GM20000 (cell line): ENCODE data around the gene MRPS31.

Source experiments
- DNase-seq: peaks from one replicate; pipeline ENCODE4 v3.0.0; 2012; ENCODE audit warnings: low spot score
- CTCF ChIP-seq: IDR thresholded peaks from 2 replicates; pipeline ENCODE4 v1.5.1; 2012; ENCODE audit warnings: mild to moderate bottlenecking, control low read depth; ENCODE audit errors: extremely low read depth, missing control alignments

Gene MRPS31

GRCh38 chr13:40680659-40681323 lies 90.2 kb downstream of the MRPS31 start:
- DNase-seq: no peak
- no peak for TF ChIP-seq CTCF

- DNase-seq: no peak
- TF ChIP-seq CTCF: no peak
Measured at GRCh38 chr13:40679480-40679985, 91.5 kb downstream of the MRPS31 start.
